Fibroblast of skin of abdomen (primary cell): ENCODE results near the gene CAMK1D.

Experiments used
- DNase-seq: peaks from one replicate; pipeline ENCODE4 v3.0.0-alpha.2; 2013

The CAMK1D gene

DNA sequence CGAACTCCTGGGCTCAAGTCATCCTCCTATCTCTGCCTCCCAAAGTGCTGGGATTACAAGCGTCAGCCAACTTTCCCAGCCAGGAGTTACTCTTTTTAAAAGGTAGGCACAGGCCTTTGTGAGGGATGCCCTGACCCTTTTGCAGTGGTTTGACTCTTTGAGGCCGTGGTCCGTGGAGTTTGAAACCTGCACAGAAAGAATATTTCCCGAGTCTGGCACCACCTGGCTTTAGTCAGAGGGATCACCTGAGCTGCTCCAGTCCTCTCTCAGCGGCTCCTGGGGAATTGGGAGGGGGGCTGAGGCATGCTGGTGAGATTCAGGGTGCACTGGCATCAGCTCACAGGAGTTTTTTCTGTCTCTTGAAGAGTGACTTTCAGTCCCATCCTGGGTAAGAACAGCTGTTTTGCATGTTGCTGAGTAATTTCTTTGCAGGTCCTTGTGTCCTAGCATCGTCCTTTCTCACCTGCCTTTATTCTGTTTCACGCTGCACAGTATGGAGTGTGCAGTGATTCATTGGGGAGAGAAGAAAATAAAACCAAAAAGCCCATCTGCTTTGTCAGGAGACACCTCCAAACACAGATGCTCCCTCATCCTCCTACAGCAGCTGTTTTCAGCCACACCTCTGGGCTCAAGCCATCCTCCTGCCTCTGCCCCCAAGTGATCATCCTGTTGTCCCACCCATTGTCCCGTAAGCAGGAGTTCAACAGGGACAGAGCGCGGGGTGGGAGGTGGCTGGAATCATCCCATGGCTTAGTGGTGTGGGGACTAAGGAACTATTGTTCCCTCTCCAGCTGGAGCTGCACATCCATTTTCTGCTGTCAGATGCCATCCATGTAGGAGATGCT, 284.7 kb downstream of the CAMK1D start:
- no peak for DNase-seq

- DNase-seq = no peak
These were observed 285.2 kb downstream of the CAMK1D start for GRCh38 chr10:12634621-12634931.

DNA sequence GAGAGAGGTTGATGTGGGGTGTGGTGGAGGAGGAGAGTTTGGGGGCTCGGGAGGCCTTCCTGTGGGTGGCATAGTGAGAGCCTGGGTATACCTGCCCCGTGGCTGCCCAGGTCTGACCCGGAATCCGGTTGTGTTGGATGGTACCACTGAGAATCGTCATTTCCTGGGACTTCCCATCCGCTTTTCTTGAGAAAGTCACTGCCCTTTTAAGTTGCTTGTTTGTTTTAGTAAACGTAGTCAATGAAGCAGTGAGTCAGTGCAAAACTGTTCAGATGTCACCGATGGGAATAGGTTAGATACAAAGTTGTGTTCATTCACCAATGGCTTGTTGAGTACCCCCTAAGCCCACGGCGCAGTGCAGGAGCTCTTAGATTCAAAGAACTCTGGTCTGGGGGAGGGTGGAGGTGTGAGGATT, 285.8 kb downstream of the CAMK1D start:
- DNase-seq = no peak

DNA sequence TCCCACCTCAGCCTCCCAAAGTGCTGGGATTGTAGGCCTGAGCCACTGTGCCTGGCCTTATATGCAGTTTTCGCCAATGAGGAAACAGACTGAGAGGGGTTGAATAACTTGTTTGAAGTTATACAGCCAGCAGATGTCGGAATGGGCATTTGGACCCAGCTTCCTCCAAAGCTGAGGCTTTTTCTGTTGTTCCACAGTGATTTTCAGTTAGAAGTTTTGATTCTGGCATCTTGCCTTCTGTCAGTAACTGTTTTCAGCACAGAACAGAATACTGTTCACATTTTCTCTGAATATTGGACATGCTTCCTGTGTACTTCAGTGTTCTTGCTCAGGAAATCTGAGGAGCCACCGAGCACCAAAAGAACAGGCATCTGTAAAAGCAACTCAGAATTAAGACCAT, 287.2 kb downstream of the CAMK1D start:
- DNase-seq = no peak

DNA sequence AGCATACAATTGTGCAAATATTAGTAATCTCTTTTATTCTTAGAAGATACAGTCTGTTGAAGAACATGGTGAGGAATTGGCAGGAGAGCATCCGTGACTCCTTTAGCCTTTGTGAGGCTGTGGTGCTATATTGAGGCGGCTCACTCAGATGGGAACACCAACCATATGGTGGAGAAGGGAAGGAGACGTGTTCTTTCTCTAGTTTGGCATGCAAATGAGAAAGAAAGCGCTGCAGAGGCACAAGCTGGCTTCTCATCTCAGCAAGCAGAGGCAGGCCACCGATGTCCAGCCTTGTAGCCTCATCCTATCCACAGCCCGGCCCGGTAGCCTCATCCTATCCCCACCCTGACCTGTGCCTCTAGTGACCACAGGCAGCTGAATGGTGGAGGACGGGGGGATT, 288.3 kb downstream of the CAMK1D start:
- no peak for DNase-seq

- peak; percentile 54 for DNase-seq
These were observed 288.8 kb downstream of the CAMK1D start for GRCh38 chr10:12638103-12638502.

DNA sequence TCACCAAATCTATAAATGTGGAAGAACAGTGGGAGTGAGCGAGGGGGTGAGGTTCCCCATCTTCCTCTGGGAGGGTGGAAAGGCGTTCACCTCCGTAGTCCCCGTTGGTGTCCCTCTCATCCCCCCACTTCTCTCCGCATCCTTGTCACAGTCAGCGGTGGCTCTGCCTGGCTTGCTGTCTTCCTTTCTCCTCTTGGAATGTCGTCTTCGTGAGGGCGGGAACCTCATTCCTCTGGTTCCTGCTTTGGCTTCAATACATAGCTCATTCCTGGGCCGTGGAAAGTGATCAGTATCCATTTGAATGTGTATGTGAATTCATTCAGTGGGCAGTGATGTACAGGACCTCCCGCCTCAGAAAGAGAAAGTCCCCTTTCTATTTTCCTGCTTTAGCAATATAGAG, 289.4 kb downstream of the CAMK1D start:
- DNase-seq = no peak

GRCh38 chr10:12639996-12640944, 290.9 kb downstream of the CAMK1D start:
- DNase-seq = no peak

DNA sequence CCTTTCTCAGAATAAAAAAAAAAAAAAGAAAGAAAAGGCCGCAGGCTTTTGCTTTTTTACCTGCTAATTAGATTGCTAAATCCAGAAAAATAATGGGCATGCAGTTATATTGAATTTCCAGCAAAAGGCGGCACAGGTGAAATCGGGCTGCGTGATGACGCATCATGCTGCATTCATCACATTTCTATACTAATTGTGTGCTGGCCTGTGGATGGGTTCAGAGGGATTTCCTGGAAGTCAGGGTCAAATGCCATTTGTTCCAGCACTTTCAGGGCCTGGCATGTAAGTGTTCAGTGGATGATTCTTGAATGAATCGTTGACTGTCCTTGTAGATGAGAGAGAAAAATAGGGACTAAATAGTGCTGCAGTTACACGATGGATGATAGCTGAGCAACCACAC, 292.7 kb downstream of the CAMK1D start:
- DNase-seq = no peak

DNA sequence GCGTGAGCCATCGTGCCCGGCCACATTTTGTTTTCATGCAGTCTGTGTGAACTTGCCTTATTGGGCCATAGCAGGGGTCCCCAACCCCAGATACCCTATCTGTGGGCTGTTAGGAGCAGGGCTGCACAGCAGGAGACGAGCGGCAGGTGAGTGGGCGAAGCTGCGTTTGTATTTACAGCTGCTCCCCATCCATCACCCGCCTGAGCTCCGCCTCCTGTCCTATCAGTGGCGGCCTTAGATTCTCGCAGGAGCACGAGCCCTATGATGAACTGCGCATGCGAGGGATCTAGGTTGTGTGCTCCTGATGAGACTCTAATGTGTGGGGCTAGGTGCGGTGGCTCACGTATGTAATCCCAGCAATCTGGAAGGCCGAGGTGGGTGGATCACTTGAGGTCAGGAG, 293.9 kb downstream of the CAMK1D start:
- DNase-seq = no peak

DNA sequence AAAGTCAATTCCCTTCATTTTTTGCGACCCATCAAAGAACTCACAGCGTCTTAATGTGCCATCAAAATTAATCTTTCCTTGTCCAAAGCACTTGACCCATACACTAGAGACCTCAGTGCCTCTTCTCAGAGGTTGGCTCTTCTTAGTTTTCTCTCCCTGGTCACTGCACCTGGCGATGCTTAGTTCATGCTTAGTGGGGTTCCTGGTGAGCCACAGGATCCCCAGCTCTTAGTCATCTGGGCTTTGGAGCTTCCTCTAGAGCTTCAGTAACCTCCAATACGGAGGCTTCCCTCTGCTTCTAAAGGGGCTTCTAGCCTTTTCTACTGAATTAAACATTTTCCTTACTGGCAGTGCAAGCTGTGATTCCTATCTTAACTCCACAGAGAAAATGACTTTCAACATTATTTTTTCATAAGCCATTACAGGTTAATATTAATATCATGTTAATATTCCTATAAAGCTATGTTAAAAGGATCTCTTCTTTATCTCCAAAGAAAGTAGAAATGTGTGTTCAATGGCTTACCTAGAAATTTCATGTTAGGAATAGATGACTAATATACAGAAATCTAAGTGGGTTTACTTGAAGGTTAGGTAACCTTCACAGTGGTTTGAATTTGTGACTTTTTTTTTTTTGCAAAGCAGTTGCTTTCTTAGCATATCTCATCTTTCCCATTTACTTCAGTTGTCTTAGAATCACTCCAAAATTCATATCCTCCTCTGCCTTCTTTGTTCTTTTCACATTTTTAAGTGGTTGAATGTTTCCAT, 295.2 kb downstream of the CAMK1D start:
- DNase-seq = no peak

DNA sequence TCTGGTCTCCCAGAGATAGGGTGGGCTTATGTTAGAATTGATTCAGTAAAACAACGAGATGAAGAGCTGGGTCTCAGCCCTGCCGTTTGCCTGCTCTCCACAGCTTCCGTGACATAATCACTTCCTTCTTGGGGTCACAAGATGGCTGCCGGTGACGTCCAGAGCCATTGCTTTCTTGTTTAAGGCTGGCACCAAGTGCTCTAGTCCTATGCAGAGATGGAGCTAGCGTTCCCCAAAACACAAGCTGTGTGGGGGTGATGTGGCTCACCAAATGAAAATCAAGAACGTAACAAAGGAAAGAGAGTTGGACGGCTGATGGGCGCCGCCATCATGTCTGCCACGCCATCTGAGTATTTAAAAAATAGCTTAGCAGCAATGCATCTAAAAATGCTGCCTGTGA, 296.1 kb downstream of the CAMK1D start:
- DNase-seq = no peak

- DNase-seq = no peak
These were observed 299.8 kb downstream of the CAMK1D start for GRCh38 chr10:12649012-12649584.

DNA sequence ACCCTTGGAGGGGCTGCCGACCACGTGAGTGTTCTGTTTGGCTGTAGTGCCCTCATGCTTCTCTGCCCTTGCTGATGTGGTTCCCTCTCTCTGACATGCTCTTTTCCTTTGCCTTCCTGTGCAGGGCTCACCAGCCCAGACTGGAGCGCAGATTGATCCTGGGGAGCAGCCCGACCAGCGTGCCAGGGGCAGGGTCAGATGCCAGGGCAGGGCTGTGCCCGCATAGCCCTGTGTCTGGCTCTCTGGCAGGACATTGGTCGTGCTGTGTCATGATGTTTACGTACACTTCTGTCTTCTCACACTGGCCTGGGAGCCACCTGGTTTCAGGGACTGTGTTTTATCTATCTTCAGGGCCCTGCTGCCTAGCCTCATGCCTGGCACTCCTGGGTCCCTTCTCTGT, 300.8 kb downstream of the CAMK1D start:
- no peak for DNase-seq

- DNase-seq = no peak
These were observed 301.4 kb downstream of the CAMK1D start for GRCh38 chr10:12650538-12651298.

GRCh38 chr10:12655940-12656339, 306.6 kb downstream of the CAMK1D start:
- no peak for DNase-seq

DNA sequence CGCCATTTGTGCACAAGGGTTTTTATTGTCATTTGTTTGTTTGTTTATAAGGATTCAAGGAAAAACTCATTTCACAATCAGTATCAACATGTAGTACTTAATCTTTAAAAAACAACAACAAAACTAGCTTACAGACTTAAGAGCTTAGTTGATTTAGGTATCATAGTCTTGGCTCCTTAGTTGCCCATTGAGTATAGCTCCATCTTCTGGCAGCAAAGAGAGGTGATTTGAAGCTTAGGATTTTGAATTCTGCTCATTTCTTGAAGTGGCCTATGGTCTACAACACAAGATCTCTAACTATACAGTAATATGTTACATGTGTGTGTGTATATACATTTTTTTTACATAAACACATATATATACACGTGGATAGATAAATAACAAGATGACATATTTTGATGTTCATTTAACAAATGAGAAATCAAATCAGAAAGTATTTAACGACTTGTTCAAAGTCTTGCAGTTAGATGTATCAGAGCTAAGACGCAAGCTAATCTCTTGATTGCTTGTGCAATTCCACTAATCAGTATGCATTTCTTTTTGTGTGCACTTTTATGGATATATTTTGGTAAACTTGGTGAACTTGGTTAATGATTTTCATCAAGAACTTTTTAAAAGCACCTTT, 307.3 kb downstream of the CAMK1D start:
- DNase-seq = peak; percentile 58

GRCh38 chr10:12657489-12657888, 308.1 kb downstream of the CAMK1D start:
- DNase-seq = no peak

GRCh38 chr10:12658526-12658925, 309.2 kb downstream of the CAMK1D start:
- DNase-seq = no peak

- no peak for DNase-seq
These were observed 310.4 kb downstream of the CAMK1D start for GRCh38 chr10:12659706-12660105.

DNA sequence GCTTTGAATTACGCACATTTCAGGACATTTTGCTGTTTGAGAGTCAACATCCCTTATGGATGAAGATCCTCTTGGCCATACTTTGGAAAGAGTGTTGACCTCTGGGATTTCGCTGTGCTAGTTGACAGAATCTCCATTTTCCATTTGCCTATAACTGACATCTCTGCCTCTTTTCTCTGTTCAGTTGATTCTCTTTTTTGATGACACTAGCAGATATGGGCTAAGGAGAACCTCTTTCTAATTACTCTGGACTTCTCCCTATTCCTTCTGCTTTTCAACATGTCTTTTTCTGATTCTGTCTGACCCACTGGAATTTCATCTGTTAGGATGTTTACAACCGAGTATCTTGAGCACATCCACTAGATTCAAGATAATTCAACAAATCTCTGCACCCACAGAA, 311.5 kb downstream of the CAMK1D start:
- no peak for DNase-seq
